GM18870 (cell line): ENCODE data around the gene EVC.

ENCODE experiments used
- ATAC-seq: cut with Tn5 transposase; IDR thresholded peaks from one replicate; pipeline ENCODE4 v1.9.1; 2021; ENCODE audit warnings: moderate library complexity; ENCODE audit not compliant: unreplicated experiment

The EVC gene

DNA sequence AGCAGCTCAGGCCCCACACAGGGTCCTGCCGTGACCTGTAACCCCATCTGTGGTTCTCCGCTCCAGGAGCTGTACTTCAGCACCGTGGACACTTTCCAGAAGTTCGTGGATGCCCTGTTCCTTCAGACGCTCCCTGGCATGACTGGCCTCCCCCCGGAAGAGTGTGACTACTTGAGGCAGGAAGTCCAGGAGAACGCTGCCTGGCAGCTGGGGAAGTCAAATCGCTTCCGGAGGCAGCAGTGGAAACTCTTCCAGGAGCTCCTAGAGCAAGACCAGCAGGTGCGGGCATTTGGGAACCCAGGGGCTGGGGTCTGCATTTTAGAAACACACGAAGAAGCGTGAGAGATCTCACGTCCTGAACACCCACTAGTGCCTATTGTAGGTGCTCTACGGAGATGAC, 72.5 kb downstream of the EVC start:
- ATAC-seq, result no peak

DNA sequence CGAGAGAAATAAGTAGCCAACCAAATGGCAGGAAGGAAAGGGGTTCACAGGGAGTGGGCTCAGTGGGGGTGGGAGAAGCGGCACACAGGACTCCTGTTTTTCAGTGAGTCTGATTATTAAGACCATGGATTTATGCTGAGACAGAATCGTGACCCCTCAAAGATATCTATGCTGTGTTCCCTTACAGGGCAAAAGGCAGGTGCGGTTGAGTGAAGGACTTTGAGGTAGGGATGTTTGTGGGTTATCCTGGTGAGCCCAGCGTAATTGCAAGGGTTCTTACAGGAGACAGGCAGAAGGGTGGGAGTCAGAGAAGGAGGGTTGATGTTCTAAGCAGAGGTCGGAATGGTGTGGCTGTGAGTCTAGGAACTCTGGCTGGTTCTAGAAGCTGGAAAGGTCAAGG, 73.0 kb downstream of the EVC start:
- ATAC-seq, result no peak

- ATAC-seq, result no peak
Observed at GRCh38 chr4:5784960-5785611, 74.1 kb downstream of the EVC start.

DNA sequence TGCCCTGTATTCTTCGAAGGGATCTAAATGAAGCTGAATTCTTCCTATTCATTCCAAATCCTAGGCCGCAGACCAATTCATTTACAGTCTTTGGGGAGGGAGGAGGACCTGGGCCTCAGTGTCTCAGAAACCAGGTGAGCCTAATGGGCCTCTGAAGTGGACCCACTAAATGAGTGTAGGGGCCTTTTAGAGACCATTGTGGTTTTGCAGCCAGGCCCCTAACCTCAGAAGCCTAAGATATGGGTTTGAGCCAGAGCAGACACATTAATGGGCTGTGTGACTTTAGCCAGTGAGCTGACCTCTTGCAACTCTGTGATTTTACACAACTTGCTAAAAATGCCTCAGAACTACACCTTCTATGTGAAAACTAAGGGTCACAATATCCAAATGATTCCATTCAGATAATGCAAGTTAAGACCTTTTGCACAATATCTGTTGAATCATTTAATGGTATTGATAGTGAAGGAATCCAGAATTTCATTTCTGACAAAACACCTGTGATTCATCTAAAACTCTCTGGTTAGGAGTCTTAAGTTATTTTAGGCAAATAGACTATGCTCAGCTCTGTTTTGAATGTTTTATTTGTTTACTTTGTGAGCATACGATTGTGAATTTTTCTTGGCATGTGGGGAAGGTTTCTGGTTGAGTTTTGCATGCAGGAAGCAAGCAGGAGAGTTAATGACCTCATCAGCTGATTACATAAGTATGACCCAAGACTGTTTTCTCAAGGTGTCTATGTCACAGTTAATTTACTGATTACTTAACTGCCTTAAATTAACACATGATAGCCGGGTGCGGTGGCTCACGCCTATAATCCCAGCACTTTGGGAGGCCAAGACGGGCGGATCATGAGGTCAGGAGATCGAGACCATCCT, 75.0 kb downstream of the EVC start:
- no peak for ATAC-seq

GRCh38 chr4:5787311-5787710, 76.3 kb downstream of the EVC start:
- ATAC-seq, result no peak

DNA sequence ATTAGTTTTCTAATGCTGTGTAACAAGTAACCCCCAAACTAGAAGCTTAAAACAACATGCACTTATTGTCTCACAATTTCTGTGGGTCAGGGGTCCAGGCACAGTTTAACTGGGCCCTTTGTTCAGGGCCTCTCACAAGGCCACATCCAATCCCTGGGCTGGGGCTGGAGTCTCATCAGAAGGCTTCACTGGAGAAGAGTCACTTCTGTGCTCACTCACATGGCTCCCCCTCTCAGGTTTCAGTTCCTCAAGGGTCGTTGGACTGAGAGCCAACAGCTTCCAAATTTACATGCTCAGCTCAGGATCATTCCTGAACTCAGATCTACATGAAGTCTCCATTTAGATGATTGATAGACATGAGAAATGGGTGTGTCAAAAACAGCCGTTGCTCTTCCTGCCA, 77.1 kb downstream of the EVC start:
- no peak for ATAC-seq

DNA sequence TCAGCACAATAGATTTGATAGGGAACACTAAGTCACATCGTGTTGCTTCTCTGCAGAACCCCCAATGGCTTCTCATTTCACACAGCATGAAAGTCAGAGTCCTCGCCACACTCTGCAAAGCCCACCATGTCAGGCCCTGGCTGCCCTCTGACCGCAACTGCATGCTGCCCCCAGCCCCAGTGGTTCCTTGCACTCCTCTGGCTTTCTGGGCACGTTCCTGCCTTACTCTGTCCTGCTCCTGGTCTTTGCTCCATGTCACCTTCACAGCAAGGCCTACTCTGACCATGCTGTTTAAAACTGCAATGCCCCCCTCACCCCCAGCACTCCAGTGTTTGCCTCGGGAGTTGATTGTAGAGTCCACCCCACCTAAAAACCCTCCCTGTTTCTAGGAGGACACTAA, 78.1 kb downstream of the EVC start:
- ATAC-seq, result no peak

DNA sequence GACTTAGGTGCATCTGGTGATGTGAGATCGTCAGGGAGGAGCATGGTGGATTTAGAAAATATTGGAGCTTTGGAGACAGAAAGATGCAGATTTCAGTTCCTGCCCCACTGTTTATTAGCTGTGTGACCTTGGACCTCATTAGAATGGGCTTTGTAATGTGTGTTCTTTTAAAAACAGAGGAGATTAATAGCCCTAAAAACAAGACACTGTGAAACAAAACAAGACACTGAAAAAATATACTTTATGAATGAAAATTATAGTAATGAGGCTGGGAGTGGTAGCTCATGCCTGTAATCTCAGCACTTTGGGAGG, 79.5 kb downstream of the EVC start:
- no peak for ATAC-seq

DNA sequence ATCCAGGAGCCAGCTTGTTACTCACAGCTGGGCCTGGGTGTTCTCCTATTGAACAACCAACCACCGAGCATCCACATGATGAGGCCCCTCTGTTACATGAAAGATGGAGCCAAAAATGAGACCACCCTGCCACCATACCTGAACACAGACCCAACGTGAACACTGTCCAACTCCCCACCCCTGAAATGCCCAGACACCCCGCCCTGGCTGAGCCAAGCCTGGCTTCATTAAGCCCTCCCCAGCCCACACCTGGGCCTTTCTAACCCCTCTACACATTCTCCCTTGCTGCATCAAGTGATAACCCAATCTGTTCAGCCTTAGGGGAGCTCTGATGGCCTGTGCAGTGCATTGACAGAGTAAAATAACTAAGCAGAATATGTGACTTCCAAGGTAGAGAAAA, 80.7 kb downstream of the EVC start:
- no peak for ATAC-seq

DNA sequence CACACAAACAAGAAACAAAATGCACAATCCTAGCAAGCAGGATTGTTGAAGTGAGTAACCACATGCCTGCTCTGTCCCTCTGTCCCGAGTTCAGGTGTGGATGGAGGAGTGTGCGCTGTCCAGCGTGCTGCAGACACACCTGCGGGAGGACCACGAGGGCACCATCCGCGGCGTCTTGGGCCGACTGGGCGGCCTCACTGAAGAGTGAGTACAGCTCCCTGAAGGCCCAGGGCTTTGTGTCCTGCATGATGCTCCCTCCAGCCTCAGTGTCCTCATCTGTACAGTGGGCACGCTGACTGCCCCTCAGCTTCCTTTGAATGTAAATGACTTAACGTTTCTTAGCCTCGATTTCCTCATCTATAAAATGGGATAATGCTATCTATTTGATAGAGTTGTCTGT, 82.5 kb downstream of the EVC start:
- ATAC-seq, result no peak

DNA sequence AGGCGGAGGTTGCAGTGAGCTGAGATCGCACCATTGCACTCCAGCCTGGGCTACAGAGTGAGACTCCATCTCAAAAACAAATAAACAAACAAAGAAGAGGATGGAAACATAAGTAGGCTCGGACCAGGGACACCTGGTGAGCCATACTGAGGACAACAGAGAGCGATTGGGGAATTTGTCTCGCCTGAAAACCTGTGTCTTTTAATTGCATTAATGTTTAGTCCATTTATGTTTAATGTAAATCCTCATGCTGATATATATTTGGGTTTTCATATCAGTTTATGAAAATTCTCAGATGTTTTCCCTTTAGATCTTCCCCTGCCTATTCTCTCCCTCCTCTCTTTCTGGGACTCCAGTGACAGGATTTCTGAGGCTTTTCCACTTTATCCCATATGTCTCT, 84.6 kb downstream of the EVC start:
- no peak for ATAC-seq

DNA sequence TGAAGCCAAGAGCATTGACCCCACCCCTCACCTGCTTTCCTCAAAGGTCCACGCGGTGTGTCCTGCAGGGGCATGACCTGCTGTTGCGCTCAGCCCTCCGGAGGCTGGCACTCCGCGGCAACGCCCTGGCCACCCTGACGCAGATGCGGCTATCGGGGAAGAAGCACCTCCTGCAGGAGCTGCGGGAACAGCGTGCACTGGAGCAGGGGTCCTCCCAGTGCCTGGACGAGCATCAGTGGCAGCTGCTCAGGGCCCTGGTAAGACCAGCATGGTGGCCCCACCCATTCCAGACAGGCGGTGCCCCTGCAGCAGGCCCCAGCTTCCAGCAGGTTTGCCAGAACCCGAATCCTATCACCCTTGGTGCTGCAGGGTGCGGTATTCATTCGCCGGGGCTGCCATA, 86.0 kb downstream of the EVC start:
- no peak for ATAC-seq

GRCh38 chr4:5797866-5798265, 86.9 kb downstream of the EVC start:
- no peak for ATAC-seq

- no peak for ATAC-seq
Observed at GRCh38 chr4:5798462-5798861, 87.5 kb downstream of the EVC start.

GRCh38 chr4:5798946-5799345, 87.9 kb downstream of the EVC start:
- ATAC-seq, result no peak

DNA sequence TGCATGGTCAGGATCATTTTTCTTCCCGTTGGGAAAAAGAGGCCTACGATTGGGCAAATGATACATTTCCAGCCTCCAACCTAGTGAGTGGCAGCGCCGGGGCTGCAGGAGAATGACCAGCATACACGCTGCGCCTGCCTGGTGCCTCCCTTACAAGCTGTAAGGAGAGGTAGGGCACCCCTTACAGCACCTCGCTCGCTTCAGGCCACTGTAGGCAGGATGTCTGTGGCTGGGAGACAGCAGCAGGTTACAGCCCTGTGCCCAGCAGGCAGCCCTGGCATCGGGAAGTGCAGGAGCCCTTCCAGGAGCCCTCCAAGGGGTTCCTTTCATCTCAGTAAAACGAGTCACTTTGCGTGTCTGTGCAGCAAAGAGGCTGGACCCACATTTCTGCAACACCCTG, 88.4 kb downstream of the EVC start:
- ATAC-seq, result no peak

GRCh38 chr4:5800496-5800895, 89.5 kb downstream of the EVC start:
- ATAC-seq, result no peak

DNA sequence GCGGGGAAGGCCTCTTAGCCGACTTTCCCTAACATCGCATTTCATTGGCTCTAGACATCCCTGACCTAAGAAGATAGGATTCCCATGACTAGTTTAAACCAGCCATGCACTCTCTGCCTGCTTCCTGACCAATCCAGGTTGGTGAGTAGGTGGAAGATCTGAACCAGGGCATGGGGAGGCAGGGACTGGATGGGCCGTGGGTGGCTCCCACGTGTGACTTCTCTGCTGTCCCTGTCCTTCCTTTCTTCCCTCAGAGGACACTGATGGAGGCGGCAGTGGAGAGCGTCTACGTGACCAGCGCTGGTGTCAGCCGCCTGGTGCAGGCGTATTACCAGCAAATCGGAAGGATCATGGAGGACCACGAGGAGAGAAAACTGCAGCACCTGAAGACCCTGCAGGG, 90.7 kb downstream of the EVC start:
- no peak for ATAC-seq

DNA sequence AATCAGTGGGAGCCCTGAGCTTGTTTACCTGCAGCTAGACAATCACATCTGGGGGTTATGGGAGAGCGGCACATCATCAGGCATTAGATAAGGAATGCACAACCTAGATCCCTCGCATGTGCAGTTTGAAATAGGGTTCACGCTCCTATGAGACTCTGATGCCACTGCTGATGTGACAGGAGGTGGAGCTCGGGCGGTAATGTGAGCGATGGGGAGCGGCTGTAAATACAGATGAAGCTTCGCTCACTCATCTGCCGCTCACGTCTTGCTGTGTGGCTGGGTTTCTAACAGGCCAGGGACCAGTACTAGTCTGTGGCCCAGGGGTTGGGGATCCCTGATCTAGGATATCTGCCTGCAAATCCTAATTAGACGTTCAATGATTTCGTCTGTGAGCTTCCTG, 91.6 kb downstream of the EVC start:
- no peak for ATAC-seq

DNA sequence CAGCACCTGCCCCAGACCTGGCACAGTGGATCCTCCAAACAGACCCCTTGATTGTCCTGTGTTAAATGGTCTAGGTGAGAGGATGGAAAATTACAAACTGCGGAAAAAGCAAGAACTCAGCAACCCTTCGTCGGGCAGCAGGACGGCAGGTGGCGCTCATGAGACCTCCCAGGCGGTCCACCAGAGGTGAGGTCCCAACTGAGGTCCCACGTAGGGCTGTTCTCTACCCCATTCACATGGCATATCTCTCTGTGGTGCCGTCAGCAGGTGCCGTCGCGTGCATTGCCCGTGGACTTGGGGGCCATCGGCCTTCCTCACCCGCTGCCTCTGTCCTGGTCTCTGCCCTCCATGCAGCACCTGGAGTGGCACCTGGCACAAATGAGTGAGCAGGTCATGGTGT, 93.7 kb downstream of the EVC start:
- no peak for ATAC-seq

- ATAC-seq, result no peak
Observed at GRCh38 chr4:5805270-5805669, 94.3 kb downstream of the EVC start.

- ATAC-seq, result no peak
Observed at GRCh38 chr4:5808081-5808741, 97.2 kb downstream of the EVC start.
